ENCODE results near the gene PPIL1.

Gene PPIL1

DNA sequence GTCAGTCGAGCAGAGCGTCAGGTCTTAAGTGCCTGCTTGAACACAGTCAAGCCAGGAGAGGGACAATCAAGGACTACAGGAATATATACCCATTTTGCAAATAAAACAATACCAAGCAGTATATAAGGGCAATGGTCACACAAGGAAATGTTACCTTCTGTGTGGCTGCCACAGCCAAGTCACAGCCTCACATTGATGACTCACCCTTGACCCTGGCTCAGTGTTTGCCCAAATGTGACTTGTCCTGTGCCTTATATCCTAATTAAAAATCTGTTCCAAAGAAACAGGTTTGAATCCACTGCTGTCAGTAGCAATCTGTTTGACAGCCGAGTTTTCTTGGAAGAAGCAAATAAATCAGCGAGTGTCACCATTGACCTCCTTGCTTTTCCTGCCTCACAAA is 45.4 kb upstream of the PPIL1 start:
- Histone ChIP-seq H2AFZ (ENCODE audit: low read length) (no peak overlapping the region), H3F3A (ENCODE audit: insufficient read depth, low read length) (no peaks in the 10 kb centered on the region), H3K27ac (ENCODE audit: low read depth, low read length, poor library complexity, severe bottlenecking) (no peak overlapping the region), H3K9me3 (ENCODE audit: low read length) (no peaks in the 10 kb centered on the region), H3K9me2 (ENCODE audit: low read depth, low read length) (no peaks in the 10 kb centered on the region), H4K20me1 (ENCODE audit: insufficient read depth, low read length) (no peaks in the 10 kb centered on the region), H3K4me2 (ENCODE audit: low read length) (no peak overlapping the region), H3K36me3 (ENCODE audit: insufficient read depth, low read length) (peaks cover 79% of the 10 kb centered on the region), H3K4me1 (ENCODE audit: insufficient read depth, low read length, severe bottlenecking) (no peaks in the 10 kb centered on the region), H3K27me3 (ENCODE audit: insufficient read depth, low read length) (no peaks in the 10 kb centered on the region), H3K9ac (ENCODE audit: low read length) (no peak overlapping the region), H3K4me3 (ENCODE audit: low read depth, low read length, poor library complexity, severe bottlenecking) (no peak overlapping the region), H3K79me2 (ENCODE audit: insufficient read depth, low read length) (no peaks in the 10 kb centered on the region)
- TF ChIP-seq, protein P1, sequence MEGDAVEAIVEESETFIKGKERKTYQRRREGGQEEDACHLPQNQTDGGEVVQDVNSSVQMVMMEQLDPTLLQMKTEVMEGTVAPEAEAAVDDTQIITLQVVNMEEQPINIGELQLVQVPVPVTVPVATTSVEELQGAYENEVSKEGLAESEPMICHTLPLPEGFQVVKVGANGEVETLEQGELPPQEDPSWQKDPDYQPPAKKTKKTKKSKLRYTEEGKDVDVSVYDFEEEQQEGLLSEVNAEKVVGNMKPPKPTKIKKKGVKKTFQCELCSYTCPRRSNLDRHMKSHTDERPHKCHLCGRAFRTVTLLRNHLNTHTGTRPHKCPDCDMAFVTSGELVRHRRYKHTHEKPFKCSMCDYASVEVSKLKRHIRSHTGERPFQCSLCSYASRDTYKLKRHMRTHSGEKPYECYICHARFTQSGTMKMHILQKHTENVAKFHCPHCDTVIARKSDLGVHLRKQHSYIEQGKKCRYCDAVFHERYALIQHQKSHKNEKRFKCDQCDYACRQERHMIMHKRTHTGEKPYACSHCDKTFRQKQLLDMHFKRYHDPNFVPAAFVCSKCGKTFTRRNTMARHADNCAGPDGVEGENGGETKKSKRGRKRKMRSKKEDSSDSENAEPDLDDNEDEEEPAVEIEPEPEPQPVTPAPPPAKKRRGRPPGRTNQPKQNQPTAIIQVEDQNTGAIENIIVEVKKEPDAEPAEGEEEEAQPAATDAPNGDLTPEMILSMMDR (IDR thresholded peaks at IDR 0.05; ENCODE audit: low read length) = no peak
- TF ChIP-seq EZH2 (IDR thresholded peaks at IDR 0.05; ENCODE audit: borderline replicate concordance, low read length) = no peak

DNA sequence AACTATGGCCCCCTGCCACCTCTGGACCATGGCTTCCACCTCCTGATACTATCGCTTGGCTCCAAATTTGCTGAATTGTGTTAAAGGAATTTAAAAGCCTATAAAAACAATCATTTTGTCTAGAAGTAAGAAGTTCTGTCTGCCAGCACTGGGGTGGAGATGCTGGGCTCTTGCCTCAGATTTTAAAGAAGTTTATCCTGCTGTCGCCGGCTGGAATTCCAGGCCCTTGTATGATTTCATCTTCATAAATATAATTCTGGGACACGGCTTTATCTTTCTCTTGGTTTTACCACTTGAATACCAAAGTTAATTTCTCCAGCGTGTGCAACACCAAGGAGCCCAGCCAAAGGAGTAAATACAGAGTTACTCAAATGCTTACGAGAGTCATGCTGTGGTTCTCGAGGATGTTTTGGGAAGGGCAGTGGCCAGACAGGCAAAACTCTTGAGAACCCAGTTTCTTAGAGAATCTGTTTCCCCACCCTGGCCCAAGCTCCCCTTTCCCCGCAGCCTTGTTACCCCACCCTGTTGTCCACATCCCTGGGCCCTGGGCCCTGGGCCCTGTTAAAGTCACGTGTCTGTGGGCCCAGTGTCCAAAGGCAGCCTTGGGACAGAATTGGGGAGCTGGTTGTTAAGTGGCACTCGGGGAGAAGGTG is 43.1 kb upstream of the PPIL1 start:
- Histone ChIP-seq H3K9me3 (ENCODE audit: low read length) (no peaks in the 10 kb centered on the region), H3K9ac (ENCODE audit: low read length) (no peak overlapping the region), H3K4me3 (ENCODE audit: low read depth, low read length, poor library complexity, severe bottlenecking) (no peak overlapping the region), H2AFZ (ENCODE audit: low read length) (no peak overlapping the region), H3K36me3 (ENCODE audit: insufficient read depth, low read length) (peaks cover 89% of the 10 kb centered on the region), H3K79me2 (ENCODE audit: insufficient read depth, low read length) (no peaks in the 10 kb centered on the region), H3K9me2 (ENCODE audit: low read depth, low read length) (no peaks in the 10 kb centered on the region), H3K4me2 (ENCODE audit: low read length) (no peak overlapping the region), H3K27ac (ENCODE audit: low read depth, low read length, poor library complexity, severe bottlenecking) (no peak overlapping the region), H3K27me3 (ENCODE audit: insufficient read depth, low read length) (no peaks in the 10 kb centered on the region), H3K4me1 (ENCODE audit: insufficient read depth, low read length, severe bottlenecking) (no peaks in the 10 kb centered on the region), H3F3A (ENCODE audit: insufficient read depth, low read length) (no peaks in the 10 kb centered on the region), H4K20me1 (ENCODE audit: insufficient read depth, low read length) (no peaks in the 10 kb centered on the region)
- no peak for TF ChIP-seq EZH2 (IDR thresholded peaks at IDR 0.05; ENCODE audit: borderline replicate concordance, low read length)
- TF ChIP-seq, protein P1 (IDR thresholded peaks at IDR 0.05; ENCODE audit: low read length) = no peak

DNA sequence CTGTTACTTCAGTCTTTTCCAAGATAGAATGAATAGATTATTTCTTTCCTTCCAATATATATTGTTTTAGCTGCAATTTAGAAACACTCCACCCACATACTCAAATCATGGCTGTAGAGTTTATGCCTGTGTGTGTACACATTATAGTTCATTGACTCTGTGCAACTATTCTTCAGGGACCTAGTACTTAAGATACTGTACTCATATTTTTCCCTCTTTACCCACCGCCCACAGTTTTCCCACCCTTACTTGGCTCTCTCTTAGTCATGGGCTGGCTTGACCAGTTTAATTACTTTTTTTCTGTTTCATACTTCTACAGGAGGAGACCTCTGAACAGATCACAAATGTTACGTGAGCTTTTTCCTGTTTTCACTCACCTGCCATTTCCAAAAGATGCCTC is 41.5 kb upstream of the PPIL1 start:
- Histone ChIP-seq H3K4me1 (ENCODE audit: insufficient read depth, low read length, severe bottlenecking) (no peaks in the 10 kb centered on the region), H3K9ac (ENCODE audit: low read length) (no peak overlapping the region), H3K27me3 (ENCODE audit: insufficient read depth, low read length) (no peaks in the 10 kb centered on the region), H4K20me1 (ENCODE audit: insufficient read depth, low read length) (no peaks in the 10 kb centered on the region), H3K79me2 (ENCODE audit: insufficient read depth, low read length) (no peaks in the 10 kb centered on the region), H3F3A (ENCODE audit: insufficient read depth, low read length) (no peaks in the 10 kb centered on the region), H2AFZ (ENCODE audit: low read length) (no peak overlapping the region), H3K4me3 (ENCODE audit: low read depth, low read length, poor library complexity, severe bottlenecking) (no peak overlapping the region), H3K36me3 (ENCODE audit: insufficient read depth, low read length) (peaks cover 91% of the 10 kb centered on the region), H3K9me3 (ENCODE audit: low read length) (no peaks in the 10 kb centered on the region), H3K4me2 (ENCODE audit: low read length) (no peak overlapping the region), H3K9me2 (ENCODE audit: low read depth, low read length) (no peaks in the 10 kb centered on the region), H3K27ac (ENCODE audit: low read depth, low read length, poor library complexity, severe bottlenecking) (no peak overlapping the region)
- TF ChIP-seq, protein P1 (IDR thresholded peaks at IDR 0.05; ENCODE audit: low read length) = no peak
- TF ChIP-seq EZH2 (IDR thresholded peaks at IDR 0.05; ENCODE audit: borderline replicate concordance, low read length) = no peak
